T1000 (cell line): ENCODE measurements around the gene SERPINB13.

Source experiments
- DNase-seq: peaks from one replicate; lab custom pipeline; 2025; ENCODE audit warnings: mixed read lengths; lab: John Stamatoyannopoulos, UW

SERPINB13 gene

GRCh38 chr18:63648241-63648640 is 61.1 kb downstream of the SERPINB13 start:
- DNase-seq: no peak
